Pancreas (tissue), 10 donors: Measurements from ENCODE around the gene PDCD10. TPM values are rescaled to one million over a fixed set of nuclear protein-coding genes. Genes with fewer than 3 reads are reported as not detected.

ENCODE experiments used
- ATAC-seq, 4 donors: fragments of 200-7000 bp; cut with Tn5 transposase; one replicate each; pipeline versions ENCODE4 v1.8.0 to v1.9.1; 2020; ENCODE audit warnings: mild to moderate bottlenecking in 4 of 4, moderate library complexity in 4 of 4
- DNase-seq, 6 donors: peaks; one replicate each; pipeline ENCODE4 v3.0.0-alpha.2; 2020
- FAIRE-seq: peaks from 2 replicates; lab custom pipeline; 2012; peaks lifted over from hg19 to GRCh38; lab: Jason Lieb, UNC
- H3K27ac ChIP-seq, 4 donors: fragments of 200-600 bp; sonication (generic); 1 replicate in 3 of 4; 2 replicates in 1 of 4; pipeline versions ENCODE4 v1.5.0 to v1.8.0; 2020
- H3K27me3 ChIP-seq, 4 donors: fragments of 200-600 bp; one replicate each; pipeline ENCODE4 v1.8.0; 2021
- H3K36me3 ChIP-seq, 3 donors: fragments of 200-600 bp; sonication (generic) in 1 of 3; one replicate each; pipeline versions ENCODE4 v1.5.0 to v1.8.0; 2020 to 2021
- H3K4me1 ChIP-seq, 3 donors: fragments of 200-600 bp; one replicate each; pipeline ENCODE4 v1.8.0; 2021
- H3K4me3 ChIP-seq, 4 donors: fragments of 200-600 bp; sonication (generic) in 2 of 4; one replicate each; pipeline versions ENCODE4 v1.5.0 to v1.8.0; 2020 to 2021
- H3K9me3 ChIP-seq, 4 donors: fragments of 200-600 bp; one replicate each; pipeline ENCODE4 v1.8.0; 2021
- WGBS, 2 donors: extraction: QIAGEN DNeasy Blood & Tissue Kit; methylation state at CpG; one replicate each; pipeline ENCODE4 v1.1.7; 2013; 5-methylcytosine and 5-hydroxymethylcytosine counted together
- intact Hi-C, 3 donors: fragments of 100-400 bp; cut with DNase I; formaldehyde crosslinking; loops; one replicate each; pipeline versions ENCODE4 v1.11.1 to v1.14.2; 2022
- polyA plus RNA-seq, 2 donors: library from polyadenylated mRNA; stranded (reverse); fragments of 200-250 nt; gene quantifications; one replicate each; pipeline ENCODE4 v1.2.3, GENCODE V29; 2013
- total RNA-seq, 6 donors: library from RNA; stranded (reverse); fragmentation: NEBNext Ultra II Directional in 4 of 6; extraction: Animal tissue kit (Norgen Biotek cat#: 25700) in 4 of 6; gene quantifications; one replicate each; pipeline versions ENCODE4 v1.2.1 to v1.2.4, GENCODE V29; 2021 to 2023
- TF ChIP-seq, protein P1 (sequence below), 4 donors: fragments of 200-600 bp; sonication (generic) in 3 of 4; IDR thresholded peaks; one replicate each; pipeline versions ENCODE4 v1.5.0 to v1.8.0; 2021; ENCODE audit warnings: antibody characterized with exemption in 4 of 4
- donor health status: healthy with polysubstance abuse.
- donor health status: DM: no; HTN: no; CAD: no; lungs with moderate emphysema.
- donor health status: DM: no; HTN: no; CAD: no.
- donor health status: control.
- donor health status: control.
- donor health status: Bipolar disorder and iron deficiency.
- donor health status: DM: yes; HTN: yes; CAD: no.
- donor health status: DM: no; HTN: no; CAD: no.
- donor health status: DM: no; HTN: no; CAD: no.
- donor health status: DM: yes; HTN: yes; CAD: no.

The PDCD10 gene
- total and polyA plus RNA-seq, 8 donors: 10.8 to 24.5 (median 15.6) TPM

DNA sequence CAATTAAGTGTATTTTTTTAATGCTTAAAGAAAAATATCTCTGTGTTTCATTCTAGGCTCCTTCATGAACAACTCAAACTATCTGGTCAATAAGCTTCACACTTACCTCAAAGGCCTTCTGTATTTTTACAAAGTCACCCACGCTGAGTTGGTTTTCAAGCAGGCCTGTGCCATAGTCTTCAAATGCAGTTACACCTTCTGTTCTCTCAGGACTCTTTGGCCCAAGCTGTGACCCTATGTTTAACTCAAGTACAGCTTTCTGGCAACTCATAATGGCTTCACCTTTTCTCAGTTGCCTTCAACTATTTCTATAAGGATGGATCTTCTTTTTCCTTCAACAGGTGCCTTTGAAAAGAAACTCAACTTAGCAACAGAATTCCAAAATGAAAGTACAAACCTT, 81.5 kb downstream of the PDCD10 start:
- Histone ChIP-seq H3K27me3 (no peaks in the 10 kb centered on the region), H3K9me3 (no peaks in the 10 kb centered on the region), H3K36me3 (no peaks in the 10 kb centered on the region), H3K4me1 (no peaks in the 10 kb centered on the region), H3K4me3 (no peak overlapping the region), H3K27ac (peak overlapping the region in 1 of 4 donors; percentile 23)
- intact Hi-C loops: no loop called here
- ATAC-seq: peak in 2 of 4 donors; percentile 25 to 51
- TF ChIP-seq, protein P1, sequence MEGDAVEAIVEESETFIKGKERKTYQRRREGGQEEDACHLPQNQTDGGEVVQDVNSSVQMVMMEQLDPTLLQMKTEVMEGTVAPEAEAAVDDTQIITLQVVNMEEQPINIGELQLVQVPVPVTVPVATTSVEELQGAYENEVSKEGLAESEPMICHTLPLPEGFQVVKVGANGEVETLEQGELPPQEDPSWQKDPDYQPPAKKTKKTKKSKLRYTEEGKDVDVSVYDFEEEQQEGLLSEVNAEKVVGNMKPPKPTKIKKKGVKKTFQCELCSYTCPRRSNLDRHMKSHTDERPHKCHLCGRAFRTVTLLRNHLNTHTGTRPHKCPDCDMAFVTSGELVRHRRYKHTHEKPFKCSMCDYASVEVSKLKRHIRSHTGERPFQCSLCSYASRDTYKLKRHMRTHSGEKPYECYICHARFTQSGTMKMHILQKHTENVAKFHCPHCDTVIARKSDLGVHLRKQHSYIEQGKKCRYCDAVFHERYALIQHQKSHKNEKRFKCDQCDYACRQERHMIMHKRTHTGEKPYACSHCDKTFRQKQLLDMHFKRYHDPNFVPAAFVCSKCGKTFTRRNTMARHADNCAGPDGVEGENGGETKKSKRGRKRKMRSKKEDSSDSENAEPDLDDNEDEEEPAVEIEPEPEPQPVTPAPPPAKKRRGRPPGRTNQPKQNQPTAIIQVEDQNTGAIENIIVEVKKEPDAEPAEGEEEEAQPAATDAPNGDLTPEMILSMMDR (IDR thresholded peaks at IDR 0.05): no peak
- DNase-seq: no peak
- WGBS, 2 donors: 75 to 90% methylated on average over 1 of the region's 1 CpG
- no peak for FAIRE-seq

DNA sequence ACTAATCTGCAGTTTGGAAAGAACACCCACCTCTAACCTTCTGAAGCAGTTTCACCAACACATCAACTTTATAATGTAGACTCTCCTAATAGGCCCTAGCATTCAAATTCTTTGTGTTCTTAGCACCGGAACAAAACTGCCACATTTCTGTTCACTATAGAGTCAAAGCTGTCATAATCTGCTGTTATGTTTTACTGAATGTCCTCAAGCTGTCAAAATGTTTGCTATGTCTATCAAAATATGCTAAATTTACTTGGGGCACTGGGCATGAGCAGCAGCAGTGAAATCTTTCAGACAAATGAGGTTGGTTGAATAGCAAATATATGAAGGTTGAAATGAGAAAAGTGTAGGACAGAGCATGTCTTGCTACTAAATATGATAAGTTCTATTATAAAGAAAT, 82.9 kb downstream of the PDCD10 start:
- no peak overlapping the region for H3K27ac ChIP-seq
- DNase-seq: no peak
- no peak for ATAC-seq
- intact Hi-C loops: no loop called here
- no peak for FAIRE-seq
- H3K4me1 ChIP-seq: no peaks in the 10 kb centered on the region
- H3K4me3 ChIP-seq: no peak overlapping the region
- TF ChIP-seq, protein P1 (IDR thresholded peaks at IDR 0.05): no peak
- H3K36me3 ChIP-seq: no peaks in the 10 kb centered on the region
- H3K27me3 ChIP-seq: no peaks in the 10 kb centered on the region
- no peaks in the 10 kb centered on the region for H3K9me3 ChIP-seq
- WGBS, 2 donors: 40 to 46% methylated on average over 1 of the region's 1 CpG

DNA sequence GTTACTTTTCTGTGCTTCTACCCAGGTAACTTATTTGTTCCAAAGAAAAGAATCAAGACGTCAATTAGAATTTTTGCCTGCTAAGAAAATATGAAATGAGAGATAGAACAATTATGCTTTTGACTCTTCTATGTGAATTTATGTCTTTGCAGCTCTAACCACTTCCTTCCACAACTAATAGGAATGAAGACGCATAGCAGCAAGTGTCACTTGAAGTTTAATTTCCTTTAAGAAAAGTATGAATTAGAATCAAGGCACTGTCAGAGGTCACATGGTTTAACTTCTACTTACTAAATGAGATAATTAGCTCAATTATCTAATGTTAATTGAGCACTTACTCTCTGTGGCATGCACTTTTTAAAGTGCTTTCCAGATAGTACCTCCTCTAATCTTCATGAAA, 84.2 kb downstream of the PDCD10 start:
- no peak for FAIRE-seq
- no peaks in the 10 kb centered on the region for H3K4me1 ChIP-seq
- intact Hi-C loops: no loop called here
- no peak for DNase-seq
- no peaks in the 10 kb centered on the region for H3K27me3 ChIP-seq
- WGBS, 2 donors: 87 to 91% methylated on average over 2 of the region's 2 CpGs
- H3K27ac ChIP-seq: no peak overlapping the region
- no peak overlapping the region for H3K4me3 ChIP-seq
- ATAC-seq: no peak
- H3K9me3 ChIP-seq: no peaks in the 10 kb centered on the region
- TF ChIP-seq, protein P1 (IDR thresholded peaks at IDR 0.05): no peak
- H3K36me3 ChIP-seq: no peaks in the 10 kb centered on the region

DNA sequence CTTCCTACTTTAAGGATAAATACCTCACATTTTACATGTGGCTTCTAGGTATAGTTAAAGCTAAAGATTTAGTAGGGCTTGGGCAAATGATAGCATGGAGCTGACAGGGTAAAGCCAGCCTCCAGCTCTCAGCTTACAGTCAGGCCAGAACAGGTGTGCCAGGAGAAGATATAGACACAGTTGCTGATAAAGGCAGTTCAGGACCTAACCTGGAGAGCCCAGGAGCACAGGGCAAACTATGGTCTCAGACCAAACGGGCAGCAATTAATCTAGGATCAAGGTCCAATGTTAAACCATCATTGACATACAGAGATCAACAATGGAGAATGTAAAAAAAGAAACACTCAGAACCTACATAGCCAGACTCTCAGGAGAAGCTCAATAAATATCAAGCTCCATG, 84.9 kb downstream of the PDCD10 start:
- Histone ChIP-seq H3K4me1 (no peaks in the 10 kb centered on the region), H3K9me3 (no peaks in the 10 kb centered on the region), H3K27ac (no peak overlapping the region), H3K27me3 (no peaks in the 10 kb centered on the region), H3K4me3 (no peak overlapping the region), H3K36me3 (no peaks in the 10 kb centered on the region)
- intact Hi-C loops: no loop called here
- TF ChIP-seq, protein P1 (IDR thresholded peaks at IDR 0.05): no peak
- DNase-seq (no peak), ATAC-seq (peak in 2 of 4 donors; percentile 36 to 54), FAIRE-seq (no peak)
- WGBS, 2 donors: 23 to 26% methylated on average over 1 of the region's 1 CpG

DNA sequence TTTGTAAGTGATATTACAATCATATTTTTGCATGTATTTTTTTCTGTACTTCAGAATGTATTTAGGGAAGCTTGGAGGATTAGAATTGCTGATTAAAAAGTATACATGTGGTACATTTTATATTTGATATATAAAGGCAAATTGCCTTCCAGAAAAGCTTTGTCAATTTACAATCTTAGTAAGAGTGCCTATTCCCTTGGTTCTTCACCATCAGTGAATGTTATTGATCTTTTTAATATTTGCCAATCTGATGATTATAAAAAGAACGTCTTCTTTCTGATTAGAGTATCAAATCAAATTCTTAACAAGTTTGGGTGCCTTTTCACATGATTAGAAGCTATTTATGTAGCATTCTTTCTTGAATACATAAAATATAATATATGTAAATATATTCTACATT, 90.1 kb downstream of the PDCD10 start:
- Histone ChIP-seq H3K4me3 (no peak overlapping the region), H3K9me3 (no peaks in the 10 kb centered on the region), H3K36me3 (no peaks in the 10 kb centered on the region), H3K27ac (no peak overlapping the region), H3K27me3 (no peaks in the 10 kb centered on the region), H3K4me1 (no peaks in the 10 kb centered on the region)
- TF ChIP-seq, protein P1 (IDR thresholded peaks at IDR 0.05): no peak
- no peak for FAIRE-seq
- WGBS, 2 donors: 31 to 51% methylated on average over 1 of the region's 1 CpG
- intact Hi-C loops: no loop called here
- ATAC-seq: no peak
- no peak for DNase-seq

Other genes starting within 250 kb of the PDCD10 start
- gene WDR49, start 81.0 kb downstream of the PDCD10 start, total RNA-seq: under 1 TPM; 0.14 to 0.79 (median 0.69) TPM
- under 1 TPM; 0.02 to 0.11 TPM for gene WDR49, start 81.0 kb downstream of the PDCD10 start, polyA plus RNA-seq
- 10 to 100 TPM; 12.1 to 23.7 (median 20.1) TPM for gene SERPINI1, start 829 bp upstream of the PDCD10 start, total RNA-seq
- gene SERPINI1, start 829 bp upstream of the PDCD10 start, polyA plus RNA-seq: 10 to 100 TPM; 19.8 to 23.2 TPM